ENCODE measurements around the gene MRTFA. TPM values are rescaled to one million over a fixed set of nuclear protein-coding genes. Genes with fewer than 3 reads are reported as not detected.

The MRTFA gene
- total and polyA plus RNA-seq, 9 of the 15 experiments (the other 6 are each of a cell fraction or from before 2014, with no cell fraction given) = 0.84 to 21.1 (median 3.7) TPM

DNA sequence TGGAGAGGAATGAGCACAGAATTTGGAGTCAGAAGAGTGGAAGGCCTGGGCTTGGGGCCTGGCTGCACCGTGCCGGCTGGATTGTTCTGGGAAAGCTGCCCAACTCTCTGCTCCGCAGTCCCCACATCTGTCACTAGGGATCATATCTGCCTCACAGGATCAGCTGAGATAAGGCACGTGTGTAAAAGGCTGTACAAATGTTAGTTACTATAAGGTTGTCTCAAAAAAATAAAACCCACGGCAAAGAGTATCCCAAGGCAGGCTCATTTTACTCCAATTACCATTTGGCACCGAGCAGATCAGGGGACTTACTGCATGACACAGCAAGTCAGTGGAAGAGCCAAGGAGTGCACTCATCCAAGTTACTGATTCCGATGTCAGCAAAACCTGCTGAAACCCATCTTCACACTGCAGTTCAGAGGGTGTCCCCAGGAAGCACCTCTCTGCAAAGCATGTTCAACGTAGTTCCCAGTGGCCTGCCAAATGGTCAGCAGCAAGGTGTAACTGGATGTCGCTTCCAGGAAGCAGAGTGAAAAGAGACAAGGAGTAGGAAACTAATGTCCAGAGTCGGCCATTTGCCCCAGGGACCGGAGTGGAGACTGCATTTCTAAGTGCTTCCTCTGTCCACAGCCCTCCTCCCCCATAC is 18.1 kb upstream of the MRTFA start (continued):
- TF ChIP-seq, protein P1, sequence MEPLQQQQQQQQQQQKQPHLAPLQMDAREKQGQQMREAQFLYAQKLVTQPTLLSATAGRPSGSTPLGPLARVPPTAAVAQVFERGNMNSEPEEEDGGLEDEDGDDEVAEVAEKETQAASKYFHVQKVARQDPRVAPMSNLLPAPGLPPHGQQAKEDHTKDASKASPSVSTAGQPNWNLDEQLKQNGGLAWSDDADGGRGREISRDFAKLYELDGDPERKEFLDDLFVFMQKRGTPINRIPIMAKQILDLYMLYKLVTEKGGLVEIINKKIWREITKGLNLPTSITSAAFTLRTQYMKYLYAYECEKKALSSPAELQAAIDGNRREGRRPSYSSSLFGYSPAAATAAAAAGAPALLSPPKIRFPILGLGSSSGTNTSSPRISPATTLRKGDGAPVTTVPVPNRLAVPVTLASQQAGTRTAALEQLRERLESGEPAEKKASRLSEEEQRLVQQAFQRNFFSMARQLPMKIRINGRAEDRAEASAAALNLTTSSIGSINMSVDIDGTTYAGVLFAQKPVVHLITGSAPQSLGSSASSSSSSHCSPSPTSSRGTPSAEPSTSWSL (CRISPR knock-in tag; IDR thresholded peaks at IDR 0.05; ENCODE audit: borderline replicate concordance) = no peak
- TF ChIP-seq, protein P2, sequence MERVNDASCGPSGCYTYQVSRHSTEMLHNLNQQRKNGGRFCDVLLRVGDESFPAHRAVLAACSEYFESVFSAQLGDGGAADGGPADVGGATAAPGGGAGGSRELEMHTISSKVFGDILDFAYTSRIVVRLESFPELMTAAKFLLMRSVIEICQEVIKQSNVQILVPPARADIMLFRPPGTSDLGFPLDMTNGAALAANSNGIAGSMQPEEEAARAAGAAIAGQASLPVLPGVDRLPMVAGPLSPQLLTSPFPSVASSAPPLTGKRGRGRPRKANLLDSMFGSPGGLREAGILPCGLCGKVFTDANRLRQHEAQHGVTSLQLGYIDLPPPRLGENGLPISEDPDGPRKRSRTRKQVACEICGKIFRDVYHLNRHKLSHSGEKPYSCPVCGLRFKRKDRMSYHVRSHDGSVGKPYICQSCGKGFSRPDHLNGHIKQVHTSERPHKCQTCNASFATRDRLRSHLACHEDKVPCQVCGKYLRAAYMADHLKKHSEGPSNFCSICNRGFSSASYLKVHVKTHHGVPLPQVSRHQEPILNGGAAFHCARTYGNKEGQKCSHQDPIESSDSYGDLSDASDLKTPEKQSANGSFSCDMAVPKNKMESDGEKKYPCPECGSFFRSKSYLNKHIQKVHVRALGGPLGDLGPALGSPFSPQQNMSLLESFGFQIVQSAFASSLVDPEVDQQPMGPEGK (CRISPR knock-in tag; IDR thresholded peaks at IDR 0.05; ENCODE audit: borderline replicate concordance) = no peak
- TF ChIP-seq ETV5 (CRISPR knock-in tag; IDR thresholded peaks at IDR 0.05; ENCODE audit: low read depth) (no peak), TSC22D4 (tag; IDR thresholded peaks at IDR 0.05) (no peak), ELF1 (tag; IDR thresholded peaks at IDR 0.05) (no peak), PYGO2 (tag; IDR thresholded peaks at IDR 0.05) (no peak), SMARCE1 (IDR thresholded peaks at IDR 0.05) (no peak; the same call in none of the 2 replicates), CEBPB (tag; IDR thresholded peaks at IDR 0.05) (no peak)
- TF ChIP-seq, protein P3, sequence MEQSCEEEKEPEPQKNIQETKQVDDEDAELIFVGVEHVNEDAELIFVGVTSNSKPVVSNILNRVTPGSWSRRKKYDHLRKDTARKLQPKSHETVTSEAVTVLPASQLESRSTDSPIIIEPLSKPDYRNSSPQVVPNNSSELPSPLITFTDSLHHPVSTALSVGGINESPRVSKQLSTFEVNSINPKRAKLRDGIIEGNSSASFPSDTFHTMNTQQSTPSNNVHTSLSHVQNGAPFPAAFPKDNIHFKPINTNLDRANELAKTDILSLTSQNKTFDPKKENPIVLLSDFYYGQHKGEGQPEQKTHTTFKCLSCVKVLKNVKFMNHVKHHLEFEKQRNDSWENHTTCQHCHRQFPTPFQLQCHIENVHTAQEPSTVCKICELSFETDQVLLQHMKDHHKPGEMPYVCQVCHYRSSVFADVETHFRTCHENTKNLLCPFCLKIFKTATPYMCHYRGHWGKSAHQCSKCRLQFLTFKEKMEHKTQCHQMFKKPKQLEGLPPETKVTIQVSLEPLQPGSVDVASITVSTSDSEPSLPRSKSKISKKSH (CRISPR knock-in tag; IDR thresholded peaks at IDR 0.05) = no peak
- TF ChIP-seq, protein P4, sequence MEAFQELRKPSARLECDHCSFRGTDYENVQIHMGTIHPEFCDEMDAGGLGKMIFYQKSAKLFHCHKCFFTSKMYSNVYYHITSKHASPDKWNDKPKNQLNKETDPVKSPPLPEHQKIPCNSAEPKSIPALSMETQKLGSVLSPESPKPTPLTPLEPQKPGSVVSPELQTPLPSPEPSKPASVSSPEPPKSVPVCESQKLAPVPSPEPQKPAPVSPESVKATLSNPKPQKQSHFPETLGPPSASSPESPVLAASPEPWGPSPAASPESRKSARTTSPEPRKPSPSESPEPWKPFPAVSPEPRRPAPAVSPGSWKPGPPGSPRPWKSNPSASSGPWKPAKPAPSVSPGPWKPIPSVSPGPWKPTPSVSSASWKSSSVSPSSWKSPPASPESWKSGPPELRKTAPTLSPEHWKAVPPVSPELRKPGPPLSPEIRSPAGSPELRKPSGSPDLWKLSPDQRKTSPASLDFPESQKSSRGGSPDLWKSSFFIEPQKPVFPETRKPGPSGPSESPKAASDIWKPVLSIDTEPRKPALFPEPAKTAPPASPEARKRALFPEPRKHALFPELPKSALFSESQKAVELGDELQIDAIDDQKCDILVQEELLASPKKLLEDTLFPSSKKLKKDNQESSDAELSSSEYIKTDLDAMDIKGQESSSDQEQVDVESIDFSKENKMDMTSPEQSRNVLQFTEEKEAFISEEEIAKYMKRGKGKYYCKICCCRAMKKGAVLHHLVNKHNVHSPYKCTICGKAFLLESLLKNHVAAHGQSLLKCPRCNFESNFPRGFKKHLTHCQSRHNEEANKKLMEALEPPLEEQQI (IDR thresholded peaks at IDR 0.05) = no peak
- TF ChIP-seq, protein P5, sequence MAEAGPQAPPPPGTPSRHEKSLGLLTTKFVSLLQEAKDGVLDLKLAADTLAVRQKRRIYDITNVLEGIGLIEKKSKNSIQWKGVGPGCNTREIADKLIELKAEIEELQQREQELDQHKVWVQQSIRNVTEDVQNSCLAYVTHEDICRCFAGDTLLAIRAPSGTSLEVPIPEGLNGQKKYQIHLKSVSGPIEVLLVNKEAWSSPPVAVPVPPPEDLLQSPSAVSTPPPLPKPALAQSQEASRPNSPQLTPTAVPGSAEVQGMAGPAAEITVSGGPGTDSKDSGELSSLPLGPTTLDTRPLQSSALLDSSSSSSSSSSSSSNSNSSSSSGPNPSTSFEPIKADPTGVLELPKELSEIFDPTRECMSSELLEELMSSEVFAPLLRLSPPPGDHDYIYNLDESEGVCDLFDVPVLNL (CRISPR knock-in tag; IDR thresholded peaks at IDR 0.05; ENCODE audit: low read depth) = no peak
- TF ChIP-seq, protein P6, sequence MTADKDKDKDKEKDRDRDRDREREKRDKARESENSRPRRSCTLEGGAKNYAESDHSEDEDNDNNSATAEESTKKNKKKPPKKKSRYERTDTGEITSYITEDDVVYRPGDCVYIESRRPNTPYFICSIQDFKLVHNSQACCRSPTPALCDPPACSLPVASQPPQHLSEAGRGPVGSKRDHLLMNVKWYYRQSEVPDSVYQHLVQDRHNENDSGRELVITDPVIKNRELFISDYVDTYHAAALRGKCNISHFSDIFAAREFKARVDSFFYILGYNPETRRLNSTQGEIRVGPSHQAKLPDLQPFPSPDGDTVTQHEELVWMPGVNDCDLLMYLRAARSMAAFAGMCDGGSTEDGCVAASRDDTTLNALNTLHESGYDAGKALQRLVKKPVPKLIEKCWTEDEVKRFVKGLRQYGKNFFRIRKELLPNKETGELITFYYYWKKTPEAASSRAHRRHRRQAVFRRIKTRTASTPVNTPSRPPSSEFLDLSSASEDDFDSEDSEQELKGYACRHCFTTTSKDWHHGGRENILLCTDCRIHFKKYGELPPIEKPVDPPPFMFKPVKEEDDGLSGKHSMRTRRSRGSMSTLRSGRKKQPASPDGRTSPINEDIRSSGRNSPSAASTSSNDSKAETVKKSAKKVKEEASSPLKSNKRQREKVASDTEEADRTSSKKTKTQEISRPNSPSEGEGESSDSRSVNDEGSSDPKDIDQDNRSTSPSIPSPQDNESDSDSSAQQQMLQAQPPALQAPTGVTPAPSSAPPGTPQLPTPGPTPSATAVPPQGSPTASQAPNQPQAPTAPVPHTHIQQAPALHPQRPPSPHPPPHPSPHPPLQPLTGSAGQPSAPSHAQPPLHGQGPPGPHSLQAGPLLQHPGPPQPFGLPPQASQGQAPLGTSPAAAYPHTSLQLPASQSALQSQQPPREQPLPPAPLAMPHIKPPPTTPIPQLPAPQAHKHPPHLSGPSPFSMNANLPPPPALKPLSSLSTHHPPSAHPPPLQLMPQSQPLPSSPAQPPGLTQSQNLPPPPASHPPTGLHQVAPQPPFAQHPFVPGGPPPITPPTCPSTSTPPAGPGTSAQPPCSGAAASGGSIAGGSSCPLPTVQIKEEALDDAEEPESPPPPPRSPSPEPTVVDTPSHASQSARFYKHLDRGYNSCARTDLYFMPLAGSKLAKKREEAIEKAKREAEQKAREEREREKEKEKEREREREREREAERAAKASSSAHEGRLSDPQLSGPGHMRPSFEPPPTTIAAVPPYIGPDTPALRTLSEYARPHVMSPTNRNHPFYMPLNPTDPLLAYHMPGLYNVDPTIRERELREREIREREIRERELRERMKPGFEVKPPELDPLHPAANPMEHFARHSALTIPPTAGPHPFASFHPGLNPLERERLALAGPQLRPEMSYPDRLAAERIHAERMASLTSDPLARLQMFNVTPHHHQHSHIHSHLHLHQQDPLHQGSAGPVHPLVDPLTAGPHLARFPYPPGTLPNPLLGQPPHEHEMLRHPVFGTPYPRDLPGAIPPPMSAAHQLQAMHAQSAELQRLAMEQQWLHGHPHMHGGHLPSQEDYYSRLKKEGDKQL (CRISPR knock-in tag; IDR thresholded peaks at IDR 0.05; ENCODE audit: borderline replicate concordance) = no peak
